Measurements from ENCODE around the gene CSF1. TPM values are rescaled to one million over a fixed set of nuclear protein-coding genes. Genes with fewer than 3 reads are reported as not detected.

The CSF1 gene
- total RNA-seq, 1 donor from 2014 or later, result 26.1 TPM

GRCh38 chr1:109978761-109979488 is 68.3 kb downstream of the CSF1 start:
- DNase-seq (ENCODE audit: low spot score), result no peak

GRCh38 chr1:109979489-109980091 is 68.9 kb downstream of the CSF1 start:
- no peak for DNase-seq (ENCODE audit: low spot score)

Other genes with a start within 250 kb of the CSF1 start
- gene GSTM2, start 242.8 kb upstream of the CSF1 start, total RNA-seq, result 104 TPM
- gene GSTM1, start 223.0 kb upstream of the CSF1 start, total RNA-seq, result not detected
- gene GSTM5, start 198.6 kb upstream of the CSF1 start, total RNA-seq, result 11.6 TPM
- 55.6 TPM for gene GSTM3, start 169.8 kb upstream of the CSF1 start, total RNA-seq
- 0.55 TPM for gene EPS8L3, start 146.9 kb upstream of the CSF1 start, total RNA-seq
- gene AHCYL1, start 73.9 kb downstream of the CSF1 start, total RNA-seq, result 71.0 TPM
- 41.5 TPM for gene STRIP1, start 123.8 kb downstream of the CSF1 start, total RNA-seq
- gene ALX3, start 159.8 kb downstream of the CSF1 start, total RNA-seq, result not detected
- gene UBL4B, start 201.6 kb downstream of the CSF1 start, total RNA-seq, result not detected
- gene SLC6A17, start 239.6 kb downstream of the CSF1 start, total RNA-seq, result not detected

All from ureter (tissue), 1 donor.